K562 (cell line): Measurements from ENCODE around the gene ASMTL. TPM values are rescaled to one million over a fixed set of nuclear protein-coding genes. Genes with fewer than 3 reads are reported as not detected.

Experiments
- E2F3 ChIP-seq: fragments of 250-450 bp; sonication (Bioruptor Pico); IDR thresholded peaks from 2 replicates; pipeline ENCODE4 v1.4.0; 2020; ENCODE audit warnings: mild to moderate bottlenecking
- HIVEP1 ChIP-seq: fragments of 250-450 bp; sonication (Bioruptor Pico); IDR thresholded peaks from 2 replicates; pipeline ENCODE4 v1.4.0; 2020; ENCODE audit warnings: mild to moderate bottlenecking
- MAFG ChIP-seq: fragments of 450-650 bp; conservative IDR thresholded peaks from 2 replicates; pipeline ENCODE4 v1.6.1; 2016; ENCODE audit warnings: missing genetic modification characterization, missing compliant biosample characterization
- MAFK ChIP-seq: IDR thresholded peaks from 2 replicates; pipeline ENCODE4 v1.6.1; 2011; ENCODE audit warnings: low read length, improper control_type of control experiment
- RAD51 ChIP-seq: fragments of 450-650 bp; IDR thresholded peaks from 2 replicates; pipeline ENCODE4 v1.7.1; 2016; ENCODE audit warnings: low read depth, mild to moderate bottlenecking, borderline replicate concordance
- RCOR1 ChIP-seq, 2 experiments: IDR thresholded peaks; 2 replicates each; pipeline ENCODE4 v1.6.1; 2012; ENCODE audit warnings: low read depth in 2 of 2, low read length in 2 of 2, borderline replicate concordance in 1 of 2, improper control_type of control experiment in 1 of 2
- SMAD3 ChIP-seq: fragments of 450-650 bp; formaldehyde crosslinking; conservative IDR thresholded peaks from 2 replicates; pipeline ENCODE4 v1.4.0; 2020; ENCODE audit warnings: mild to moderate bottlenecking
- SMC3 ChIP-seq: conservative IDR thresholded peaks from 2 replicates; pipeline ENCODE4 v1.6.1; 2011; ENCODE audit warnings: low read depth, low read length, improper control_type of control experiment; ENCODE audit not compliant: insufficient read depth
- SP2 ChIP-seq: IDR thresholded peaks from 2 replicates; pipeline ENCODE4 v1.6.1; 2011; ENCODE audit warnings: mild to moderate bottlenecking, low read depth, low read length, moderate library complexity; ENCODE audit not compliant: poor library complexity, severe bottlenecking; ENCODE audit errors: extremely low read depth
- ZNF354B ChIP-seq: fragments of 250-450 bp; sonication (Bioruptor Pico); IDR thresholded peaks from 2 replicates; pipeline ENCODE4 v1.4.0; 2020
- ZNF589 ChIP-seq: fragments of 200-800 bp; sonication (Bioruptor generic); IDR thresholded peaks from 2 replicates; pipeline ENCODE4 v1.6.1; 2016; ENCODE audit warnings: low read depth, missing genetic modification characterization, missing compliant biosample characterization
- polyA plus RNA-seq, 8 experiments: library from polyadenylated mRNA; depleted of rRNA in 4 of 8; stranded (reverse) in 5 of 8; unstranded in 3 of 8; fragments of >200 nt; fragmentation: Nextera tagmentation in 2 of 8; fragmentation: Illumina TruSeq in 1 of 8; extraction: Ambion mirVana in 2 of 8; extraction: Trizol in 1 of 8; gene quantifications; 2 replicates each; pipeline versions ENCODE4 v1.2.1 to v1.2.3, GENCODE V29; 2011 to 2014; ENCODE audit warnings: inconsistent platforms in 1 of 8, missing spikeins in 1 of 8
- total RNA-seq, 7 experiments: library from RNA; depleted of rRNA in 6 of 7; stranded (reverse); fragments of >200 nt in 6 of 7; fragmentation: Illumina TruSeq in 2 of 7; extraction: Trizol in 2 of 7; gene quantifications; 2 replicates each; pipeline versions ENCODE4 v1.2.1 to v1.2.3, GENCODE V29; 2011 to 2021; ENCODE audit warnings: low replicate concordance in 1 of 7
- TF ChIP-seq, protein P1 (sequence below): fragments of 250-450 bp; sonication (Bioruptor Pico); IDR thresholded peaks from 2 replicates; pipeline ENCODE4 v1.4.0; 2020
- TF ChIP-seq, protein P2 (sequence below): fragments of 450-650 bp; formaldehyde crosslinking; IDR thresholded peaks from 2 replicates; pipeline ENCODE4 v1.4.0; 2020; ENCODE audit warnings: mild to moderate bottlenecking, moderate library complexity
- TF ChIP-seq, protein P3 (sequence below), 2 experiments: fragments of 450-650 bp; conservative IDR thresholded peaks; 2 replicates each; pipeline ENCODE4 v1.6.1; 2017; ENCODE audit warnings: mild to moderate bottlenecking in 2 of 2, moderate library complexity in 2 of 2
- TF ChIP-seq, protein P4 (sequence below): fragments of 450-650 bp; IDR thresholded peaks from 2 replicates; pipeline ENCODE4 v1.6.1; 2018; ENCODE audit not compliant: partially characterized antibody

The ASMTL gene
- total and polyA plus RNA-seq, 9 of the 15 experiments (the other 6 are each of a cell fraction or from before 2014, with no cell fraction given): 0.56 to 20.6 (median 7.6) TPM

DNA sequence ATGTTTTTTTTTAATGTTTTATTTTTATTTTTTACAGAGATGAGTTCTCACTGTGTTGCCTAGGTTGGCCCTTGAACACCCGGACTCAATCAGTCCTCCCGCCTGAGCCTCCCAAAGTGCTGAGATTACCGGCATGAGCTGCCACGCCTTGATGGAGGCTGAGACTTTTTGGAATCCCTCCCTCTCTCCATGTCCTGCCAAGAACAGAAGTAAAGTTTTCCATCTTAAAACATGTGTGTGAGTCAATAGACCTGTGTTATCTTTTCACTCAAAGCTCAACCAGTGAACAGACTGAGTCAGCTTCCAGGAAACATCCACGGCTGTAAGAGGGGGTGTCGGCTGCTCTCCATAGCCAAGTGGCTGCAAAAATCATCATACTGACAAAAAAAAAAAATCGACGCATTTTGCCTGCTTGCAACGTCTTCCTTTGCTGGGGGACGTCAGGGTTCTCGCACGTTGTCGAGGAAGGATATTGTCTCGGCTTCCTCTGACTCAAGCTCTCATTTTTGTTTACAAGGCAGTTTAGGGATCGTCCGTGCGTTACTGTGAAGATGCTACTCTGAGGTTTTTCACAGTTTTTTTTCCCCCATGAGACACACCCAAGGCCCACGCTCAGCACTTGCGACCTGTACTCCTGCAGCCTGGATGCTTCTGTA lies 10.0 kb upstream of the ASMTL start (continued):
- TF ChIP-seq, protein P1, sequence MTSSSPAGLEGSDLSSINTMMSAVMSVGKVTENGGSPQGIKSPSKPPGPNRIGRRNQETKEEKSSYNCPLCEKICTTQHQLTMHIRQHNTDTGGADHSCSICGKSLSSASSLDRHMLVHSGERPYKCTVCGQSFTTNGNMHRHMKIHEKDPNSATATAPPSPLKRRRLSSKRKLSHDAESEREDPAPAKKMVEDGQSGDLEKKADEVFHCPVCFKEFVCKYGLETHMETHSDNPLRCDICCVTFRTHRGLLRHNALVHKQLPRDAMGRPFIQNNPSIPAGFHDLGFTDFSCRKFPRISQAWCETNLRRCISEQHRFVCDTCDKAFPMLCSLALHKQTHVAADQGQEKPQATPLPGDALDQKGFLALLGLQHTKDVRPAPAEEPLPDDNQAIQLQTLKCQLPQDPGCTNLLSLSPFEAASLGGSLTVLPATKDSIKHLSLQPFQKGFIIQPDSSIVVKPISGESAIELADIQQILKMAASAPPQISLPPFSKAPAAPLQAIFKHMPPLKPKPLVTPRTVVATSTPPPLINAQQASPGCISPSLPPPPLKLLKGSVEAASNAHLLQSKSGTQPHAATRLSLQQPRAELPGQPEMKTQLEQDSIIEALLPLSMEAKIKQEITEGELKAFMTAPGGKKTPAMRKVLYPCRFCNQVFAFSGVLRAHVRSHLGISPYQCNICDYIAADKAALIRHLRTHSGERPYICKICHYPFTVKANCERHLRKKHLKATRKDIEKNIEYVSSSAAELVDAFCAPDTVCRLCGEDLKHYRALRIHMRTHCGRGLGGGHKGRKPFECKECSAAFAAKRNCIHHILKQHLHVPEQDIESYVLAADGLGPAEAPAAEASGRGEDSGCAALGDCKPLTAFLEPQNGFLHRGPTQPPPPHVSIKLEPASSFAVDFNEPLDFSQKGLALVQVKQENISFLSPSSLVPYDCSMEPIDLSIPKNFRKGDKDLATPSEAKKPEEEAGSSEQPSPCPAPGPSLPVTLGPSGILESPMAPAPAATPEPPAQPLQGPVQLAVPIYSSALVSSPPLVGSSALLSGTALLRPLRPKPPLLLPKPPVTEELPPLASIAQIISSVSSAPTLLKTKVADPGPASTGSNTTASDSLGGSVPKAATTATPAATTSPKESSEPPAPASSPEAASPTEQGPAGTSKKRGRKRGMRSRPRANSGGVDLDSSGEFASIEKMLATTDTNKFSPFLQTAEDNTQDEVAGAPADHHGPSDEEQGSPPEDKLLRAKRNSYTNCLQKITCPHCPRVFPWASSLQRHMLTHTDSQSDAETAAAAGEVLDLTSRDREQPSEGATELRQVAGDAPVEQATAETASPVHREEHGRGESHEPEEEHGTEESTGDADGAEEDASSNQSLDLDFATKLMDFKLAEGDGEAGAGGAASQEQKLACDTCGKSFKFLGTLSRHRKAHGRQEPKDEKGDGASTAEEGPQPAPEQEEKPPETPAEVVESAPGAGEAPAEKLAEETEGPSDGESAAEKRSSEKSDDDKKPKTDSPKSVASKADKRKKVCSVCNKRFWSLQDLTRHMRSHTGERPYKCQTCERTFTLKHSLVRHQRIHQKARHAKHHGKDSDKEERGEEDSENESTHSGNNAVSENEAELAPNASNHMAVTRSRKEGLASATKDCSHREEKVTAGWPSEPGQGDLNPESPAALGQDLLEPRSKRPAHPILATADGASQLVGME: no peak
- peak; percentile 11; the same call in 1 of the 2 replicates for TF ChIP-seq MAFK
- TF ChIP-seq SP2: no peak
- TF ChIP-seq ZNF589 (CRISPR knock-in tag): no peak
- no peak for TF ChIP-seq E2F3 (CRISPR knock-in tag)
- no peak for TF ChIP-seq HIVEP1 (CRISPR knock-in tag)
- TF ChIP-seq, protein P2, sequence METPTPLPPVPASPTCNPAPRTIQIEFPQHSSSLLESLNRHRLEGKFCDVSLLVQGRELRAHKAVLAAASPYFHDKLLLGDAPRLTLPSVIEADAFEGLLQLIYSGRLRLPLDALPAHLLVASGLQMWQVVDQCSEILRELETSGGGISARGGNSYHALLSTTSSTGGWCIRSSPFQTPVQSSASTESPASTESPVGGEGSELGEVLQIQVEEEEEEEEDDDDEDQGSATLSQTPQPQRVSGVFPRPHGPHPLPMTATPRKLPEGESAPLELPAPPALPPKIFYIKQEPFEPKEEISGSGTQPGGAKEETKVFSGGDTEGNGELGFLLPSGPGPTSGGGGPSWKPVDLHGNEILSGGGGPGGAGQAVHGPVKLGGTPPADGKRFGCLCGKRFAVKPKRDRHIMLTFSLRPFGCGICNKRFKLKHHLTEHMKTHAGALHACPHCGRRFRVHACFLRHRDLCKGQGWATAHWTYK: no peak
- no peak for TF ChIP-seq MAFG
- TF ChIP-seq ZNF354B: no peak
- no peak for TF ChIP-seq SMC3
- peak in 1 of 2 experiments; percentile 70; a peak in 2 of 4 replicates for TF ChIP-seq RCOR1 (IDR thresholded peaks at IDR 0.05; ENCODE audit: borderline replicate concordance in 1 of 2, low read depth in 2 of 2, low read length in 2 of 2)
- TF ChIP-seq SMAD3 (CRISPR knock-in tag): no peak
- TF ChIP-seq, protein P3, sequence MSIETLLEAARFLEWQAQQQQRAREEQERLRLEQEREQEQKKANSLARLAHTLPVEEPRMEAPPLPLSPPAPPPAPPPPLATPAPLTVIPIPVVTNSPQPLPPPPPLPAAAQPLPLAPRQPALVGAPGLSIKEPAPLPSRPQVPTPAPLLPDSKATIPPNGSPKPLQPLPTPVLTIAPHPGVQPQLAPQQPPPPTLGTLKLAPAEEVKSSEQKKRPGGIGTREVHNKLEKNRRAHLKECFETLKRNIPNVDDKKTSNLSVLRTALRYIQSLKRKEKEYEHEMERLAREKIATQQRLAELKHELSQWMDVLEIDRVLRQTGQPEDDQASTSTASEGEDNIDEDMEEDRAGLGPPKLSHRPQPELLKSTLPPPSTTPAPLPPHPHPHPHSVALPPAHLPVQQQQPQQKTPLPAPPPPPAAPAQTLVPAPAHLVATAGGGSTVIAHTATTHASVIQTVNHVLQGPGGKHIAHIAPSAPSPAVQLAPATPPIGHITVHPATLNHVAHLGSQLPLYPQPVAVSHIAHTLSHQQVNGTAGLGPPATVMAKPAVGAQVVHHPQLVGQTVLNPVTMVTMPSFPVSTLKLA (conservative IDR thresholded peaks at IDR 0.05): no peak
- no peak for TF ChIP-seq RAD51
- TF ChIP-seq, protein P4, sequence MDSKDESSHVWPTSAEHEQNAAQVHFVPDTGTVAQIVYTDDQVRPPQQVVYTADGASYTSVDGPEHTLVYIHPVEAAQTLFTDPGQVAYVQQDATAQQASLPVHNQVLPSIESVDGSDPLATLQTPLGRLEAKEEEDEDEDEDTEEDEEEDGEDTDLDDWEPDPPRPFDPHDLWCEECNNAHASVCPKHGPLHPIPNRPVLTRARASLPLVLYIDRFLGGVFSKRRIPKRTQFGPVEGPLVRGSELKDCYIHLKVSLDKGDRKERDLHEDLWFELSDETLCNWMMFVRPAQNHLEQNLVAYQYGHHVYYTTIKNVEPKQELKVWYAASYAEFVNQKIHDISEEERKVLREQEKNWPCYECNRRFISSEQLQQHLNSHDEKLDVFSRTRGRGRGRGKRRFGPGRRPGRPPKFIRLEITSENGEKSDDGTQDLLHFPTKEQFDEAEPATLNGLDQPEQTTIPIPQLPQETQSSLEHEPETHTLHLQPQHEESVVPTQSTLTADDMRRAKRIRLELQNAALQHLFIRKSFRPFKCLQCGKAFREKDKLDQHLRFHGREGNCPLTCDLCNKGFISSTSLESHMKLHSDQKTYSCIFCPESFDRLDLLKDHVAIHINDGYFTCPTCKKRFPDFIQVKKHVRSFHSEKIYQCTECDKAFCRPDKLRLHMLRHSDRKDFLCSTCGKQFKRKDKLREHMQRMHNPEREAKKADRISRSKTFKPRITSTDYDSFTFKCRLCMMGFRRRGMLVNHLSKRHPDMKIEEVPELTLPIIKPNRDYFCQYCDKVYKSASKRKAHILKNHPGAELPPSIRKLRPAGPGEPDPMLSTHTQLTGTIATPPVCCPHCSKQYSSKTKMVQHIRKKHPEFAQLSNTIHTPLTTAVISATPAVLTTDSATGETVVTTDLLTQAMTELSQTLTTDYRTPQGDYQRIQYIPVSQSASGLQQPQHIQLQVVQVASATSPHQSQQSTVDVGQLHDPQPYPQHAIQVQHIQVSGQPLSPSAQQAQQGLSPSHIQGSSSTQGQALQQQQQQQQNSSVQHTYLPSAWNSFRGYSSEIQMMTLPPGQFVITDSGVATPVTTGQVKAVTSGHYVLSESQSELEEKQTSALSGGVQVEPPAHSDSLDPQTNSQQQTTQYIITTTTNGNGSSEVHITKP: peak; percentile 74
